NOMO-1 treated with DMSO at 0.1 percent for 48 hours (cell line): Measurements from ENCODE around the gene SPTAN1.

Experiments
- DNase-seq: peaks from one replicate; lab custom pipeline; 2025; ENCODE audit not compliant: unreplicated experiment; lab: John Stamatoyannopoulos, UW

Gene SPTAN1

GRCh38 chr9:128595471-128595870 is 43.1 kb downstream of the SPTAN1 start:
- DNase-seq: no peak

GRCh38 chr9:128600099-128600498 is 47.7 kb downstream of the SPTAN1 start:
- no peak for DNase-seq

- DNase-seq: no peak
Observed at GRCh38 chr9:128603697-128604096, 51.3 kb downstream of the SPTAN1 start.

GRCh38 chr9:128607642-128608350 is 55.4 kb downstream of the SPTAN1 start:
- no peak for DNase-seq

GRCh38 chr9:128610897-128611296 is 58.5 kb downstream of the SPTAN1 start:
- DNase-seq: no peak

- no peak for DNase-seq
Observed at GRCh38 chr9:128611600-128612394, 59.4 kb downstream of the SPTAN1 start.

- DNase-seq: no peak
Observed at GRCh38 chr9:128614728-128615127, 62.3 kb downstream of the SPTAN1 start.

GRCh38 chr9:128615571-128615970 is 63.2 kb downstream of the SPTAN1 start:
- no peak for DNase-seq

GRCh38 chr9:128617943-128618342 is 65.6 kb downstream of the SPTAN1 start:
- DNase-seq: no peak

GRCh38 chr9:128619127-128619526 is 66.7 kb downstream of the SPTAN1 start:
- DNase-seq: no peak

- no peak for DNase-seq
Observed at GRCh38 chr9:128619779-128620178, 67.4 kb downstream of the SPTAN1 start.

GRCh38 chr9:128621730-128622455 is 69.5 kb downstream of the SPTAN1 start:
- no peak for DNase-seq

- no peak for DNase-seq
Observed at GRCh38 chr9:128624566-128624965, 72.2 kb downstream of the SPTAN1 start.

GRCh38 chr9:128625391-128626146 is 73.2 kb downstream of the SPTAN1 start:
- no peak for DNase-seq

GRCh38 chr9:128626181-128626580 is 73.8 kb downstream of the SPTAN1 start:
- DNase-seq: no peak

GRCh38 chr9:128627127-128627715 is 74.8 kb downstream of the SPTAN1 start:
- no peak for DNase-seq

GRCh38 chr9:128627906-128628305 is 75.5 kb downstream of the SPTAN1 start:
- no peak for DNase-seq

GRCh38 chr9:128628471-128629048 is 76.2 kb downstream of the SPTAN1 start:
- no peak for DNase-seq

GRCh38 chr9:128629136-128629535 is 76.7 kb downstream of the SPTAN1 start:
- no peak for DNase-seq

GRCh38 chr9:128629852-128630545 is 77.6 kb downstream of the SPTAN1 start:
- no peak for DNase-seq
